Chondrocyte (in vitro differentiated cells): ENCODE data around the gene CLEC1B. TPM values are rescaled to one million over a fixed set of nuclear protein-coding genes. Genes with fewer than 3 reads are reported as not detected.

ENCODE experiments used
- DNase-seq: peaks from one replicate; pipeline ENCODE4 v3.0.0; 2021; ENCODE audit warnings: mixed read lengths, low spot score
- H3K27ac Mint-ChIP-seq: one replicate; pipeline ENCODE4 v1.8.0; 2021; ENCODE audit warnings: mild to moderate bottlenecking, moderate library complexity, mixed read lengths; ENCODE audit not compliant: unreplicated experiment
- H3K27me3 Mint-ChIP-seq: 2 replicates; pipeline ENCODE4 v1.8.0; 2021; ENCODE audit warnings: low read depth, mixed read lengths
- H3K36me3 Mint-ChIP-seq: 2 replicates; pipeline ENCODE4 v1.8.0; 2021; ENCODE audit warnings: low read depth, mixed read lengths
- H3K4me1 Mint-ChIP-seq: 2 replicates; pipeline ENCODE4 v1.8.0; 2021; ENCODE audit warnings: low read depth, mild to moderate bottlenecking, mixed read lengths
- H3K4me3 Mint-ChIP-seq: one replicate; pipeline ENCODE4 v1.8.0; 2021; ENCODE audit warnings: mild to moderate bottlenecking, moderate library complexity, mixed read lengths; ENCODE audit not compliant: unreplicated experiment
- H3K9me3 Mint-ChIP-seq: 2 replicates; pipeline ENCODE4 v1.8.0; 2021; ENCODE audit warnings: low read depth, mixed read lengths
- total RNA-seq: library from RNA; stranded (reverse); gene quantifications from 3 replicates; pipeline ENCODE4 v1.2.1, GENCODE V29; 2021
- TF ChIP-seq, protein P1 (sequence below): fragments of 200-600 bp; sonication (generic); IDR thresholded peaks from 2 replicates; pipeline ENCODE4 v1.5.0; 2021; ENCODE audit warnings: antibody characterized with exemption, mild to moderate bottlenecking, moderate library complexity

The CLEC1B gene
- total RNA-seq, 1 donor from 2014 or later, result not detected

DNA sequence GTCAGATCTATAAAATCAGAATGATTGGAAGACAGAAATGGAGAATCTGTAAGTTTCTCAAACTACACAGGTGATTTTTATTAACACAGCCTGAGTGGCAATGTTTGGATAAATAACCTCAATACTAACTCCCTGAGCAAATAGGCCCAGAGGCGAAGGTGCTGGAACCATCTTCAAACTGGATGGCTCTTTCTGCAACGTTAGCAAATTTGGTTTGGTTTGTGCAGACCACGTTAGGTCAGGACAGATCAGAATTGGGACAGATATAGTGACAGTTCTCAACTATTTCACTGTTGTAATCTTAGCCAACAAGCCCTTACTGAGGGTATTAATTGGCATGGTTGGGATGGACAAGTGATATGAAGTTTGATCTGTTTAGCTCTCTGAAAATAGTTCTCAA, 22.4 kb upstream of the CLEC1B start:
- Mint-ChIP-seq H3K36me3 (no peaks in the 10 kb centered on the region), H3K27ac (no peak overlapping the region), H3K4me3 (no peak overlapping the region), H3K4me1 (no peaks in the 10 kb centered on the region), H3K27me3 (no peaks in the 10 kb centered on the region), H3K9me3 (peaks cover 8% of the 10 kb centered on the region)
- TF ChIP-seq, protein P1, sequence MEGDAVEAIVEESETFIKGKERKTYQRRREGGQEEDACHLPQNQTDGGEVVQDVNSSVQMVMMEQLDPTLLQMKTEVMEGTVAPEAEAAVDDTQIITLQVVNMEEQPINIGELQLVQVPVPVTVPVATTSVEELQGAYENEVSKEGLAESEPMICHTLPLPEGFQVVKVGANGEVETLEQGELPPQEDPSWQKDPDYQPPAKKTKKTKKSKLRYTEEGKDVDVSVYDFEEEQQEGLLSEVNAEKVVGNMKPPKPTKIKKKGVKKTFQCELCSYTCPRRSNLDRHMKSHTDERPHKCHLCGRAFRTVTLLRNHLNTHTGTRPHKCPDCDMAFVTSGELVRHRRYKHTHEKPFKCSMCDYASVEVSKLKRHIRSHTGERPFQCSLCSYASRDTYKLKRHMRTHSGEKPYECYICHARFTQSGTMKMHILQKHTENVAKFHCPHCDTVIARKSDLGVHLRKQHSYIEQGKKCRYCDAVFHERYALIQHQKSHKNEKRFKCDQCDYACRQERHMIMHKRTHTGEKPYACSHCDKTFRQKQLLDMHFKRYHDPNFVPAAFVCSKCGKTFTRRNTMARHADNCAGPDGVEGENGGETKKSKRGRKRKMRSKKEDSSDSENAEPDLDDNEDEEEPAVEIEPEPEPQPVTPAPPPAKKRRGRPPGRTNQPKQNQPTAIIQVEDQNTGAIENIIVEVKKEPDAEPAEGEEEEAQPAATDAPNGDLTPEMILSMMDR, result no peak
- no peak for DNase-seq

DNA sequence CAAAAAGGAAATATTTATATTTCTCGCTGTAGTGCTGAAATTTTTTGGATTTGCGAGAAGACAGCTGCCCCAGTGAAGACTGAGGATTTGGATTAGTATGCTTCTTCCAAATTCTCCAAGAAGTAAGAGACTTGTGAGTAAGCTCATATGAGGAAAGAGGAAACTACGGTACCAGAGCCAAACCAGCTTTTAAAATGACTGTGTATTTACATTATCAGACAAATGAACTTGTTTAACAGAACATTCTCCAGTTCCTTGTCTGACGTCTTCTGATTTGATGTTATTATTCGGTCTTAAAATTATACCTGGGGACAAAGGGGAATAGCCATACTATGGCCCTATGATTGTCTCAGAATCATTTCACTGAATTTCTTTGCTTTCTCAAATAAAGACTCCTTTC, 19.5 kb upstream of the CLEC1B start:
- TF ChIP-seq, protein P1, result no peak
- H3K27ac Mint-ChIP-seq, result no peak overlapping the region
- no peaks in the 10 kb centered on the region for H3K27me3 Mint-ChIP-seq
- H3K4me1 Mint-ChIP-seq, result no peaks in the 10 kb centered on the region
- H3K4me3 Mint-ChIP-seq, result no peak overlapping the region
- peaks cover 8% of the 10 kb centered on the region for H3K9me3 Mint-ChIP-seq
- H3K36me3 Mint-ChIP-seq, result no peaks in the 10 kb centered on the region
- DNase-seq, result no peak

DNA sequence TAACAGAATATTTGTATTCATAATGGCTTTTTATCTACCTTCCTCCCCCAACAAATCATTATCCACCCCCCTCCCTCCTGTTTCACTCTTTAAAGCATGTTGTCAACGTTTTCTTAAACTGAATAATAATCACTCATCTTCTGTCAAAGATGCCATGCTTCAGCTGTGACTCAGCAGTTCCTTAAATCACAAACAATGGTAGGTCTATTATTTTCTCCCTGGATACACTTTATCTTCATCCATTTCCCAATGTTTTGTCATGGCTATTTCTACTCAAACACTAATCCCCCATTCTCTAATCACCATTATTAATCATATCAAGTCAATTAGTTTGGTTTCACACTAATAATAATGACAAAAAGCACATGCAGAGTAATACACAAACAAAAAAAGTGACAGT, 18.0 kb upstream of the CLEC1B start:
- Mint-ChIP-seq H3K4me3 (no peak overlapping the region), H3K4me1 (no peaks in the 10 kb centered on the region), H3K36me3 (no peaks in the 10 kb centered on the region), H3K9me3 (peaks cover 8% of the 10 kb centered on the region), H3K27me3 (no peaks in the 10 kb centered on the region), H3K27ac (no peak overlapping the region)
- DNase-seq, result no peak
- TF ChIP-seq, protein P1, result no peak

DNA sequence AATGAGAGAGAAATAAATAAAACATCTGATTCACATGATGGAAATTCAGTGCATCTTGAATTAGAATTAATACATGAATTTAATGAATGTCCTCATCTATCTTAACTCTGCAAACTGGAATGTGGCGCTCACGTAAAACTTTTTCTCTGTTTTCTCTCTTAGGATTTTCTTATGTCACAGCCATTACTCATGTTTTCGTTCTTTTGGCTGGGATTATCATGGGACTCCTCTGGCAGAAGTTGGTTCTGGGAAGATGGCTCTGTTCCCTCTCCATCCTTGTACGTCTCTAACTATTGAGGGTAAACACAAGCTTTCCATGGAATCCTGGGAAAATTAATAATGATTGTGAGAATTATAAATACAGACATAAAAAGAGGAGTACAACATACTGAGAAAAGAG, 16.5 kb upstream of the CLEC1B start:
- TF ChIP-seq, protein P1, result no peak
- Mint-ChIP-seq H3K9me3 (peaks cover 5% of the 10 kb centered on the region), H3K36me3 (no peaks in the 10 kb centered on the region), H3K27ac (no peak overlapping the region), H3K27me3 (no peaks in the 10 kb centered on the region), H3K4me3 (no peak overlapping the region), H3K4me1 (no peaks in the 10 kb centered on the region)
- DNase-seq, result no peak

DNA sequence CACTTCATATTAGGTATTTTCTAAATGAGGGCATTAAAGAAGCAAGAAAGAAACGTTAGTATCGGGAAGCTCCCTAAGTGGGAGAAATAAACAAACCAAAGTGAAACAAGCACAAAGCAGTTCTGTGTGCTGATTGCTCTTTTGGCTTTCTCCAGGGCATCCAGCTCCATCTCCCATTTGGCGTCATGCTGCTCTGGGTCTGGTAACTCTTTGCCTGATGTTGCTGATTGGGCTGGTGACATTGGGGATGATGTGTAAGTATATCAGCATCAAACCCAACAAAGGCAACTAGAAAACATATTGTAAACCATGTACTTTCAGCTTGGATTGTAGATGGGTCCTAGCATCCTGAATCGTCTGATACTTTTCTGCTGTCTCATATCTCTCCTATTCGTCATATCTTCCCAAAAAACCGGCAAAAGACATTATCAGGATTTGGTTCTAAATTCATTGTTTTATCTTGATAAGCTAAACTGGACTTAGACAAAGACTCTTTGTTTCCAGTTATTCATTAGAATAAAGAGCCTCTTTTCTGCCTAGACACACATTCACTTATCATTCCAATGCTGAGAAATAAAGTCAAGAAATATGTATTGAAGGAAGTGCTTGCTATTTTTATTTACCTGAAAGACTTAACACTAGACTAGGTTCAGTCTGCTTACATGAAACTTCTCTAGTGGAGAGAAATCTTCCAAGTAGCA, 13.9 kb upstream of the CLEC1B start:
- TF ChIP-seq, protein P1, result no peak
- H3K9me3 Mint-ChIP-seq, result peaks cover 5% of the 10 kb centered on the region
- H3K27ac Mint-ChIP-seq, result no peak overlapping the region
- H3K36me3 Mint-ChIP-seq, result no peaks in the 10 kb centered on the region
- H3K4me3 Mint-ChIP-seq, result no peak overlapping the region
- DNase-seq, result no peak
- no peaks in the 10 kb centered on the region for H3K4me1 Mint-ChIP-seq
- H3K27me3 Mint-ChIP-seq, result peaks cover under 1% of the 10 kb centered on the region
